Psoas muscle (tissue), 8 donors: ENCODE measurements around the gene MS4A15. TPM values are rescaled to one million over a fixed set of nuclear protein-coding genes. Genes with fewer than 3 reads are reported as not detected.

ENCODE experiments used
- ATAC-seq, 4 donors: fragments of 200-7000 bp; cut with Tn5 transposase; one replicate each; pipeline ENCODE4 v1.9.1; 2020; ENCODE audit warnings: moderate library complexity in 3 of 4, mild to moderate bottlenecking in 2 of 4
- DNase-seq, 2 donors: peaks; one replicate each; pipeline ENCODE4 v3.0.0-alpha.2; 2020
- H3K27ac ChIP-seq: fragments of 200-600 bp; one replicate; pipeline ENCODE4 v1.8.0; 2022
- H3K27me3 ChIP-seq, 3 donors: fragments of 200-600 bp in 1 of 3; one replicate each; pipeline versions ENCODE4 v1.6.1 to v1.8.0; 2013 to 2022; ENCODE audit warnings: low read length in 2 of 3, mild to moderate bottlenecking in 2 of 3, moderate library complexity in 1 of 3; ENCODE audit not compliant: insufficient read depth in 3 of 3
- H3K36me3 ChIP-seq, 2 donors: fragments of 200-600 bp in 1 of 2; one replicate each; pipeline versions ENCODE4 v1.6.1 to v1.8.0; 2013 to 2022; ENCODE audit warnings: low read depth in 1 of 2, mild to moderate bottlenecking in 1 of 2, moderate library complexity in 1 of 2; ENCODE audit not compliant: insufficient read depth in 1 of 2
- H3K4me1 ChIP-seq: fragments of 200-600 bp; one replicate; pipeline ENCODE4 v1.8.0; 2022
- H3K4me3 ChIP-seq: fragments of 200-600 bp; one replicate; pipeline ENCODE4 v1.8.0; 2022; ENCODE audit warnings: mild to moderate bottlenecking
- H3K9me3 ChIP-seq: fragments of 200-600 bp; one replicate; pipeline ENCODE4 v1.8.0; 2022
- CTCF ChIP-seq: fragments of 200-600 bp; IDR thresholded peaks from one replicate; pipeline ENCODE4 v1.8.0; 2022; ENCODE audit warnings: antibody characterized with exemption
- whole genome bisulfite sequencing, 3 donors: extraction: QIAGEN DNeasy Blood & Tissue Kit; methylation state at CpG; one replicate each; pipeline versions ENCODE4 v1.1.6 to v1.1.7; 2013; 5-methylcytosine and 5-hydroxymethylcytosine counted together
- intact Hi-C, 2 donors: fragments of 100-400 bp; cut with DNase I; formaldehyde crosslinking; loops; one replicate each; pipeline versions ENCODE4 v1.11.0 to v1.14.2; 2022
- polyA plus RNA-seq, 3 donors: library from polyadenylated mRNA; stranded (reverse); fragments of 200-250 nt; gene quantifications; one replicate each; pipeline ENCODE4 v1.2.3, GENCODE V29; 2013
- total RNA-seq, 4 donors: library from RNA; stranded (reverse); fragmentation: NEBNext Ultra II Directional in 2 of 4; extraction: Animal tissue kit (Norgen Biotek cat#: 25700) in 2 of 4; gene quantifications; one replicate each; pipeline versions ENCODE4 v1.2.1 to v1.2.4, GENCODE V29; 2021 to 2023
- donor health status: healthy with polysubstance abuse.
- donor health status: DM: no; HTN: no; CAD: no; lungs with moderate emphysema.
- donor health status: Bipolar disorder and iron deficiency.
- donor health status: healthy.
- donor health status: DM: yes; HTN: yes; CAD: no.
- donor health status: DM: no; HTN: no; CAD: no.
- donor health status: DM: no; HTN: no; CAD: no.
- donor health status: DM: yes; HTN: yes; CAD: no.

The MS4A15 gene
- total and polyA plus RNA-seq, 7 donors = not detected

- H3K4me3 ChIP-seq = no peak overlapping the region
- H3K27ac ChIP-seq = no peak overlapping the region
- 90 to 94% (median 92%) methylated on average over 3 of the region's 3 CpGs for WGBS, 3 donors
- H3K27me3 ChIP-seq = peaks cover 0 to 3% (median 0%) of the 10 kb centered on the region in 3 donors
- no peak for TF ChIP-seq CTCF
- intact Hi-C loops = no loop called here
- no peaks in the 10 kb centered on the region for H3K36me3 ChIP-seq
- no peaks in the 10 kb centered on the region for H3K4me1 ChIP-seq
- peak in 1 of 2 donors; percentile 23 for DNase-seq
- H3K9me3 ChIP-seq = no peaks in the 10 kb centered on the region
- ATAC-seq = no peak
Measured at GRCh38 chr11:60798631-60799030, 42.0 kb downstream of the MS4A15 start.

- intact Hi-C loops = no loop called here
- Histone ChIP-seq H3K36me3 (no peaks in the 10 kb centered on the region), H3K9me3 (no peaks in the 10 kb centered on the region), H3K27ac (no peak overlapping the region), H3K4me1 (no peaks in the 10 kb centered on the region), H3K4me3 (no peak overlapping the region), H3K27me3 (peaks cover 0 to 3% (median 0%) of the 10 kb centered on the region in 3 donors)
- ATAC-seq = no peak
- peak in 1 of 2 donors; percentile 6 for DNase-seq
- no peak for TF ChIP-seq CTCF
- WGBS, 3 donors = 89 to 90% (median 90%) methylated on average over 10 of the region's 10 CpGs
Measured at GRCh38 chr11:60801194-60801593, 44.5 kb downstream of the MS4A15 start.

GRCh38 chr11:60803273-60803936 lies 46.7 kb downstream of the MS4A15 start:
- WGBS, 3 donors = 68 to 72% (median 69%) methylated on average over 7 of the region's 7 CpGs
- Histone ChIP-seq H3K36me3 (no peaks in the 10 kb centered on the region), H3K9me3 (no peaks in the 10 kb centered on the region), H3K4me3 (no peak overlapping the region), H3K27me3 (peaks cover 0 to 3% (median 0%) of the 10 kb centered on the region in 3 donors), H3K4me1 (no peaks in the 10 kb centered on the region), H3K27ac (no peak overlapping the region)
- ATAC-seq (no peak), DNase-seq (peak in 1 of 2 donors; percentile 1)
- TF ChIP-seq CTCF = no peak
- intact Hi-C loops = no loop called here

- H3K4me3 ChIP-seq = no peak overlapping the region
- no peaks in the 10 kb centered on the region for H3K36me3 ChIP-seq
- no peaks in the 10 kb centered on the region for H3K27me3 ChIP-seq
- H3K9me3 ChIP-seq = no peaks in the 10 kb centered on the region
- ATAC-seq (no peak), DNase-seq (peak in 1 of 2 donors; percentile 25)
- no peaks in the 10 kb centered on the region for H3K4me1 ChIP-seq
- WGBS, 3 donors = 67 to 78% (median 69%) methylated on average over 3 of the region's 3 CpGs
- intact Hi-C loops = no loop called here
- TF ChIP-seq CTCF = no peak
- H3K27ac ChIP-seq = no peak overlapping the region
Measured at GRCh38 chr11:60809249-60809648, 52.6 kb downstream of the MS4A15 start.

- 85 to 90% (median 88%) methylated on average over 11 of the region's 11 CpGs for WGBS, 3 donors
- no peak overlapping the region for H3K27ac ChIP-seq
- no peaks in the 10 kb centered on the region for H3K27me3 ChIP-seq
- H3K4me3 ChIP-seq = no peak overlapping the region
- peak in 1 of 2 donors; percentile 0 for DNase-seq
- TF ChIP-seq CTCF = no peak
- intact Hi-C loops = no loop called here
- H3K36me3 ChIP-seq = no peaks in the 10 kb centered on the region
- H3K9me3 ChIP-seq = no peaks in the 10 kb centered on the region
- H3K4me1 ChIP-seq = no peaks in the 10 kb centered on the region
- no peak for ATAC-seq
Measured at GRCh38 chr11:60809691-60810090, 53.0 kb downstream of the MS4A15 start.
